HCEC 1CT (cell line): ENCODE data around the gene ZNF326.

ENCODE experiments used
- DNase-seq: peaks from one replicate; pipeline ENCODE4 v3.0.0-alpha.2; 2017

Gene ZNF326, protein sequence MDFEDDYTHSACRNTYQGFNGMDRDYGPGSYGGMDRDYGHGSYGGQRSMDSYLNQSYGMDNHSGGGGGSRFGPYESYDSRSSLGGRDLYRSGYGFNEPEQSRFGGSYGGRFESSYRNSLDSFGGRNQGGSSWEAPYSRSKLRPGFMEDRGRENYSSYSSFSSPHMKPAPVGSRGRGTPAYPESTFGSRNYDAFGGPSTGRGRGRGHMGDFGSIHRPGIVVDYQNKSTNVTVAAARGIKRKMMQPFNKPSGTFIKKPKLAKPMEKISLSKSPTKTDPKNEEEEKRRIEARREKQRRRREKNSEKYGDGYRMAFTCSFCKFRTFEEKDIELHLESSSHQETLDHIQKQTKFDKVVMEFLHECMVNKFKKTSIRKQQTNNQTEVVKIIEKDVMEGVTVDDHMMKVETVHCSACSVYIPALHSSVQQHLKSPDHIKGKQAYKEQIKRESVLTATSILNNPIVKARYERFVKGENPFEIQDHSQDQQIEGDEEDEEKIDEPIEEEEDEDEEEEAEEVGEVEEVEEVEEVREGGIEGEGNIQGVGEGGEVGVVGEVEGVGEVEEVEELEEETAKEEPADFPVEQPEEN

DNA sequence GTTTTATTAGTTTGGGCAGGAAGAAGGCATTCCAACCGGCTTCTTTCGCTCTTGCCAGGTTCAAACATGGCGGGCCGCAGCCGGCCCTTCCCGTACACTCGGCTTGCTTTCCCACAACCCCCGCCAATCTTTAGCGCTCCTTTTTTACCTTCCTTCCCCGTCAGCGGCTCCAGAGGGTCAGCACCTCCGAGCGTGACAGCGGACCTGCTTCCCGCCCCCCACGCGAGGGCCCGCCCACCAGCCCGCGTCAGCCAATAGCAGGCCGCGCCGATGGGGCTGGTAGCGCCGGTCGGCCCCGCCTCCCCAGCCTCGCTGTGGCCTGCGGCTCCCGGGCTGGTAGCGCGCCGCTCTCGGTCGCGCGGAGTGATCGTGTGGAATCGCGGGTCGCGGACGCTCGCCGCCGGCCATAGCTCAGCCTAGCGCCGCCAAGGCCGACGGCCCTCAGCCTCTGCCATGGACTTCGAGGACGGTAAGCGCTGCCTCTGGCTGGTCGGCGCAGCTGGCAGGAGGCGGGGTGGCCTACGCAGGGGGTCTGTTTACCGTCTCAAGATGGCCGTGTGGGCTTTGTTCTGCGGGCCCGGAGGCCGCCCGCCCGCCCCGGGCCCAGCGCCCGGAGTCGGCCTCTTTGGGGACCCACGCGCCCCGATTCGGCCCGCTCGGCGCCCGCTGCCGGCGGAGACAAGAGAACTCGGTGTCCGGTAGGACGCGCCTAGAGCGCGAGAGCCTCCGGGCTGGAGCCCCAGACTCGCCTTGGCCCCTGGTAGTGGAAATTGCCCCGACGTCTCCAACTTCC is at the start of gene ZNF326:
Gene ZNF326, plus strand, starts transcription at position 306 of the 793 bp plus-strand sequence. Its CDS starts 148 bp downstream, at position 454.
- peak; percentile 97 for DNase-seq

DNA sequence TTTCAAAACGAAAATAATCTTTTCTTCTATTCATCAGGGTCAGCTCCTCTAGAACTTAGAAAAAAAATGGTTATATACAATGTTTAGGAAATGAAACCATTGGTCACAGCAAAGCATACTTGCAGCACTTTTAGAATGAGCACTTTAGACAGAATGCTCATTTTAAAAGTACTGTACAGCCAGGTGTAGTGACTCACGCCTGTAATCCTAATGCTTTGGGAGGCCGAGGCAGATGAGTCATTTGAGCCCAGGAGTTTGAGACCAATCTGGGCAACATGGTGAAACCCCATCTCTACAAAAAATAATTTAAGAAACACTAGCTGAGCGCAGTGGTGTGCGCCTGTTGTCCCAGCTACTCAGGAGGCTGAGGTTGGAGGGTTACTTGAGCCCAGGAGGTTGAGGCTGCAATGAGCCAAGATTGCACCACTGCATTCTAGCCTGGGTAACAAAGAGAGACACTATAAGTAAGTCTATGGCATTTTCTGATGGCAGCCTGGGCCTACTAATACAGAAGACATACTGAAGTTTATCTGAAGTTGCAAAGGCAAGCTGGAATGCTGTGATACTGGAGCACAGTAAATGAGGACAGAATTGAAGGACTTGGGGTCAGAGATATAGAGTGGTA is 48.9 kb upstream of the ZNF326 start:
- DNase-seq, result peak; percentile 76

DNA sequence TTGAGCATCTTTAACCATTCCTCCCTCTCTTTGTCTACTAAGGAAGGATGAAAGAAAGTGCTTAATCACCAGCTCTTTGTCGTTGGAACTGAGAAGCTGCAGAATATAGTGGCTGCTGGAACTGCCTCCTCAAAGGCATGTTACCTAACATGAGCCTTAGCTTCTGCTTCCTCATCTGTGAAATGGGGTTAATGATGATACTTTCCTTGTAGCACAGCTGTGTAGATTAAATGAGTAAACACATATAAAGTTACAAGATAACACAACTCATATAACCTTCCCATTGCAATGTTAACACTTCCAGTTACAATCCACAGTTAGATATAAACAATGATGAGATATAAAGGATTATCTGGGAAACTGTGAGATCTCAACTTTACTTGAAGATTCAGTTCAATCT is 48.4 kb upstream of the ZNF326 start:
- no peak for DNase-seq

DNA sequence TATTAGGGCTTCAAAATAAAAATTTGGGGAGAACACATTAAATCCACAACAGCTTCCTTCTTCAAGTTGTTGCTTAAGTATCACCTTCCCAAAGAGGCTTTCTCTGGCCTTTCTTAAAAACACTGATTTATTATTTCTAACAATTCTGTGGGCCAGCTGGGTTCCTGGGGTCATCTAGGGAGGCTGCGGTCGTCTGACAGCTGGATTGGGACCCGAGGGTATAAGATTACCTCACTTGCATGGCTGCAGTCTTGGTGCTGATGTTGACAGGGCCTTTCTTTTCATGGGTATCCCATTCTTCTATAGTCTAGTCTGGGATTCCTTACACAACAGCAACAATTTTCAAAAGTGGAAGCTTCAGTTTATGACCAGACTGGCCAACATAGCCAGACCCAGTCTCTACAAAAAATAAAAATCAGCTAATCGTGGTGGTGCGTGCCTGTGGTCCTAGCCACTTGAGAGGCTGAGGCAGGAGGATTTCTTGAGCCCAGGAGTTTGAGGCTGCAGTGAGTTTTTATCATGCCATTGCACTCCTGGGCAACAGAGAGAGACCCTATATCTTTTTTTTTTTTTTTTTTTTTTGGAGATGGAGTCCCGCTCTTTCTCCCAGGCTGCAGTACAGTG is 46.1 kb upstream of the ZNF326 start:
- DNase-seq, result no peak

DNA sequence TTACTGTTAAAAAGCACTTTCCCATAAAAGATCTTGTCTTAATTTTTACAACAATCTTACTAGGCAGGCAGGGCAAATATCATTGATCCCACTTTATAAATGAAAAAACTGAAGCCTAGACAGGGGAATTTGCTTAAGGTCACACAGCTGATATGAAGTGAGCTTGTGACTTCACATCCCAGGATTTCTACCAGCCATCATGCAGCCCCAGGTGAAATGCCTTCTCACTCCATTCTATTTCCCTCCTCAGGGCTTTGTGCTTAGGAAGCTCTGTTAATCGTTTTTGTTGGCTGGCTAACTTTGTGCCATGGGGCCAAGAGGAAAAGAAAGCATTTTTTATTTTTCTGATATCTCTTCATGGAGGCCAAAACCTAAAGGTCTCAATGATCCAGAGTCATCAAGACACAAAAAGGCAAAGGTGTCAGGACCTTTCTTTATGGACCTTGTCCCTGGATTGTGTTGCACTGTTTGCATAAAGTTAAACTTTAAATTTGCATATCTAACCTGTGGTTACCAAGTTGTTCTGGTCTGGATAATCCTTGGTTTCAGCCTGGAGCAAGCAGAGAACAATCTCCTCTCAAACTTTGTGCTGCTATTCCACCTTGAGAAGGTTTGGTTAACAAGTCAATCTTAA is 44.8 kb upstream of the ZNF326 start:
- DNase-seq, result no peak

DNA sequence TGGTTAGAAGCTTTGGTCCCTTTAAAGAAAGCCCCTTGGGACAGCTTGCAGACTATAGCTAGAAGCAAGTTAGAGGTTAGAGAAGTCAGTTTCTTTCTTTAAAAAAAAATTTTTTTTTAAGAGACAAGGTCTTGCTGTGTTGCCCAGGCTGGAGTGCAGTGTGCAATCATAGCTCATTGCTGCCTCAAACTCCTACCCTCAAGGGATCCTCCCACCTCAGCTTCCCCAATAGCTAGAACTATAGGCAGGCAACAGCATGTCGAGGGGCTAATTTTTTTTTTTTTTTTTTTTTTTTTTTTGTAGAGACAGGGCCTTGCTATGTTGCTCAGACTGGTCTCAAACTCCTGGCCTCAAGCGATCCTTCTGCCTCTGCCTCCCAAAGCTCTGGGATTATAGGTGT is 44.2 kb upstream of the ZNF326 start:
- no peak for DNase-seq

DNA sequence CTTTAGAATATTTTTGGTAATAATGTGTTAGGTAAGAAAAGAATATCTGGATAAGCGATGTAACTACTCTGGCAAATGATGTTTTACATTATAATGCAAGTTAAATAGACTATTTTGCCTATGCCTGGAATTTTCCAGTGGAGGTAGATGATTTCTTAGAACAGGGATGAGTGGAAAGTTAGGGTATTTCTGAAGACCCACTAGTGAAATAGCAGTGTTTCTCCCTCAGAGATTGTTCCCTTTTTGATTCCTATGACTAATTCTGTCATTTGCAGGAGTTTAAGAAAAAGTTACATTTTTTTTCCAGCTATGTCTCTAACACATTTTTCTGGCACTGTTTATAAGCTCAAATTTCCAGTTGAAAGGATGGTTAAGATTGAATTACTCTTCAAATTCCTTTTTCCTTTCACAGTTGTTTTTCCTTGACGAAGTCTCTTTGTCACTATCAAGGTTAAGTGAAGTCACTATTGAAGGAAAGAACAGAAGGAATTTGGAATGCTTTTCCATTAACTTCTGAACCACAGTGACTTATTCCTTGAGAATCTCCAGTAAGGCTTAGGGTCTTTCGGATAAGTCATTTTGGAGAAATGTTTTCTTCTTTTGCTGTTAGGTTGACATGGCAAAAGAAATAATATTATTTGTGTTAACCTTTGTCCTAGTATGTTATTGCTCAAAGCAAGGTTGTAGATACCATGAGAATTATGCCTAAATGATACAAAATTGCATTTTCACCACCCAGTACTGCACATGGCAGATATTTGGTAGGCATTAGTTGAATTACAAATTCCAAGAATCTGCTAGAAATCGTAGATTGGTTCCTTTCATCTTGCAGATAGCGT is 42.9 kb upstream of the ZNF326 start:
- DNase-seq, result peak; percentile 77

DNA sequence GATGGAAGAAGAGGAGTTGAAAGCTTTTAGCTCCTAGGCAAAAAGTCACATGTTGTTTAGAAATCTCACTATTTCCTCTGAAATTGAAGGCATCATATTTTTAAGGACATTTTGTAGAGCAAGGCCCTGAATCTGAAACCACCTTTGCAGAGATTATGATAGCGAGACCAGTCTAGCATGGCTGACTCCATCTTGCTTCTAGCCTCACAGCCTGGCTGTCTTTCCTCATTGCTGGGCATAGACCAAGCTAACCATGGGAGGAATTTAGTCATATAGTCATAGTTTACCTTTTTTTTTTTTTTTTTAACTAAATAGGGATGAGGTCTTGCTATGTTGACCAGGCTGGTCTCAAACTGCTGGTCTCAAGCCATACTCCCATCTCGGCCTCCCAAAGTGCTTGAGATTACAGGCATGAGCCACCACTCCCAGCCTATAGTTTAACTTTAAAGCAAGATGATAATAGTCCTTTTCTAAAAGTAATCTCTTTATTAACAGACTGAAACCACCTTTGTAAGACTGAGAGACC is 42.2 kb upstream of the ZNF326 start:
- no peak for DNase-seq

DNA sequence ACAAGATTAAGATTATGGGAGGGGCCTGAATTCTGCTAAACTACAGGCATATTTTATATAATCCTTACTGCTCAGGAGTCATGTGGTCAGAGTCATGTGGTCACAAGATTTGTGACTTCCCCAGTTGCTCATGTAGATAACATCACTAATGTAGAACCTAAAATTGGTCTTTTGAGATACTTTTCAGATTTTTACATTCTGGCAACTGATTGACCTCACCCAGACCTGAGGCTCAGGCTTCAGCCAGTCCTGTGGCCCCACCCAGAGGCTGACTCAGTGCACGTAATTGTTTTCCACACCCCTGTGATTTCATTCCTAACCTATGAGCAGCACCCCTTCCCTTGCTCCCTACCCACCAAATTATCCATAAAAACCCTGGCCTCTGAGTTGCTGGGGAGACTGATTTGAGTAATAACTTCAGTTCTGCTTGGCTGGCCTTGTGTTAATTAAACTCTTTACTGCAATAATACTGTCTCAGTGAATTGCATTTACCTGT is 41.7 kb upstream of the ZNF326 start:
- peak; percentile 94 for DNase-seq

DNA sequence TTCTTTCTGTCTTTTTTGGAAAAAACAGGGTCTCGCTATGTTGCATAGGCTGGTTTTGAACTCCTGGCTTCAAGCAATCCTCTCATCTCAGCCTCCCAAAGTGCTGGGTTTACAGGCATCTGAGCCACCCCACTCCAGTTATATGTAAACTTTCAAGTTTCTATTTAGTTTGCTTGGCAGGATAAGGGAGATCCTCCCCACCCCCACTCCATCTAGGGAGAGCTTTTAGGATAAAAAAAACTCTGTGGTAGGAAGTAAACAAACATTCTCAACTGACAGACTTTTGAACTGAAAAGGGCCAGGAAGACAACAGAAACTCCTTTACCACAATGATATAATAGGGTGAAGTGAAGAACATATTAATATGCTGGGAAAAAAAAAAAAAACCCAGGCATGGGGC is 41.0 kb upstream of the ZNF326 start:
- DNase-seq, result no peak

DNA sequence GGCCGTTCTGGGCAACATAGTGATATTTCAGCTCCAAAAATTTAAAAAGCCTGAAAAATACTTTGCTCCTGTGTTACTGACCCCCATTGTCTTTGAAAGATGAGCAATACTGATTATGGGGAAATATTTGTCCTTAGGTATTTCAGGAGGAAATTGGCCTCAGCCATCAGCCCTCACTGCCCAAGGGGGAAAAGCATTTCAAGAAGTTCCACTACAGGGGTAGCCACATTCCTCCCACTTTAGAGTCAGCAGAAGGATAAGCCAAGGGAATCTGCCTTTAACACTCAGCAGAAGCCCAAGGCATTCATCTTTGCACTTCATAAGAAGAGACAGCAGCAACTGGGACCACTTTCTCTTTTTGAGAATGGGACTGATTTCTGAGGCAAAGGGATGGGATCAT is 40.5 kb upstream of the ZNF326 start:
- DNase-seq, result no peak

DNA sequence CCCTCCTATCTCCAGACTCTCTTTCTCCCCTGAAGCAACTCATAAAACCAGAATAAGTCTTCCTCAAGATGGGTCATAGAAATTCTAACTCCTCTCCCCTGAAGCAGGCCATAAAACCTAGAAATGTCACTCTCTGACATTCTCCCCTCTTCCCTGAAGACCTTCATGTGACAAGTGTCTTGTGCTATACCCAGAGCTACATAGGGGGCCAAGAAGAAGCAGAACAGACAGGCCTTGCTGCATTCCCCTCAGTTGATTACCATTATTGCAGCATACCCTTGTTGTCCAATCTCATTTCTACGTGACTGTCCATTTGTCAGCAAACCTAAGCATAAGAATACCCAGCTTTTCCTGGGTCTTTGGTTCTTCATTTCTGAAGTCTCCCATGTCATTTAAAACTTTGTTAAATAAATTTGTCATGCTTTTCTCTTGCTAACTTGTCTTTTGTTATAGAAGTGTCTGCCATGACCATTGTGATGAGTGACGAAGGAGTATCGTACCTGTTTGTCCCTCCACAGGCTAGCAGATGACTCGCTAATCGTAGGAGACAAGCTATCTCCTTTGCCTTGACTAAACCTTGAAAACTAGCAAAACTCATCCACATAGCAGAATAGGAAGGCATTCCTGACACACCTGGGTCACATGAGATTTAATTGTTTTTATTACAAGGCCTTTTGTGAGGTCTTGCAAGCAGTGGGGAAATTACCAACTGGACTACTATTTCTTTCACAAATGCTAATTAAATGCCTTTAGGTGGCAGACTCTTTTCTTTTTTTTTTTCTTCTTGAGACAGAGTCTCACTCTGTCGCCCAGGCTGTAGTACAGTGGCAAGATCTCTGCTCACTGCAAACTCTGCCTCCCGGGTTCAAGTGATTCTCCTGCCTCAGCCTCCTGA is 39.4 kb upstream of the ZNF326 start:
- DNase-seq, result no peak

DNA sequence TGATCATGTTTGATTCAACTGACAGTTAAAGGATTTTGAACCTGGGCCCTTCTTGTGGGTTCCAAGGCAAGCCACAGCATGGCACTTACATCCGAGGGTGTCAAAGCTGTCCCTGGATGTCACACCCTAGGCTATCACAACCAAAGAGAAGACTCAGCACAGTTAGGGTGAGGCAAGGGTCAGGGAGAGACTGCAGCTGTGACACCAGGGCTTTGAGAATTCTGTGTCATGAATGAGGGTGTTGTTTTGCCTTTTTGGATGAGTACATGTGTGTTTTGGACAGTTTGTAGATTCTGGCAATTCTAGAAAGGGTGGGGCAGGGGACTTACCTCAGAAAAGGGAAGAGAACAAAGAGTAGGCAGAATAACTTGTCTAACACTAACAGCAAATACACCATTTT is 37.8 kb upstream of the ZNF326 start:
- DNase-seq, result no peak

DNA sequence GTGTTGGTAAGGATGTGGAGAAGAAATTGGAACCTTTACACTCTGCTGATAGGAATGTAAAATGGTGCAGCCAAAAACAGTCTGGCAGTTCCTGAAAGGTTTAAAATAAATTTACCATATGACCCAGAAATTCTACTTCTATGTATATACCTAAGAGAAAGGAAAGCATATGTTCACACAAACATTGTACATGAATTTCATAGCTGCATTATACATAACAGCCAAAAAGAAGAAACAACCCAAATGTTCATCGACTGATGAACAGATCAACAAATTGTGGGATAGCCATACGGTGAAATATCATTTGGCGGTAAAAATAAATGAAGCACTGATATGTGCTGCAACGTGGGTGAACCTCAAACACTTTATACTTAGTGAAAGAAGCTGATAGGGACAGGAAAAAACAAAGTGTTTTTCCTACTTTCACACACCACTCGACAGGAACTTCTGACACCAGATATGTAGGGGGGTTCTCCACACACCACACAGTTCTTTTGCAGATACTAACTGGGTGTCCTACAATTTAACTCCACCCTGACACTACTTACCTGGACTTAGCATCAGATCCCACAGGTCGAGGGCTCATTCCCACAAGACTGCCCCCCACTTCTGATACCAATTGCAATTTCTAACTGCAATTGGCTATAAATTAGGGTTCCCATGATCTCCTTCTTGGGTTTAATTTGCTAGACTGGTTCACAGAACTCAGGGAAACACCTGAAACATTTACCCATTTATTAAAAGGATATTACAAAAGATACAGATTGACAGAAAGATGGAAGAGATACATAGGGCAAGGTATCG is 35.9 kb upstream of the ZNF326 start:
- no peak for DNase-seq

DNA sequence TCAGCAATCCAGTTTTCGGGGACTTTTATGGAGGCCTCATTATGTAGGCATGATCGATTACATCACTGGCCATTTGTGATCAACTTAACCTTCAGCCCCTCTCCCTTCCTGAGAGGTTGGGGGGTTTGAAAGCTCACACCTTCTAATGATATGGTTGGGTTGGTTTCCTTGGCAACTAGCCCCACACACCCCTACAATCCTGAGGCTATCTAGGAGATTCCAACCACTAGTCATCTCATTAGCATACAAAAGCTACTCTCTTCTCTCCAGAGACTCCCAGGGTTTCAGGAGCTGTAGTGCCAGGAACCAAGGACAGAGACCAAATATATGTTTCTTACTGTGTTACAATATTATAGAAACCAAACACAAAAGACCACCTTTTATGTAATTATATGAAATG is 35.2 kb upstream of the ZNF326 start:
- no peak for DNase-seq

DNA sequence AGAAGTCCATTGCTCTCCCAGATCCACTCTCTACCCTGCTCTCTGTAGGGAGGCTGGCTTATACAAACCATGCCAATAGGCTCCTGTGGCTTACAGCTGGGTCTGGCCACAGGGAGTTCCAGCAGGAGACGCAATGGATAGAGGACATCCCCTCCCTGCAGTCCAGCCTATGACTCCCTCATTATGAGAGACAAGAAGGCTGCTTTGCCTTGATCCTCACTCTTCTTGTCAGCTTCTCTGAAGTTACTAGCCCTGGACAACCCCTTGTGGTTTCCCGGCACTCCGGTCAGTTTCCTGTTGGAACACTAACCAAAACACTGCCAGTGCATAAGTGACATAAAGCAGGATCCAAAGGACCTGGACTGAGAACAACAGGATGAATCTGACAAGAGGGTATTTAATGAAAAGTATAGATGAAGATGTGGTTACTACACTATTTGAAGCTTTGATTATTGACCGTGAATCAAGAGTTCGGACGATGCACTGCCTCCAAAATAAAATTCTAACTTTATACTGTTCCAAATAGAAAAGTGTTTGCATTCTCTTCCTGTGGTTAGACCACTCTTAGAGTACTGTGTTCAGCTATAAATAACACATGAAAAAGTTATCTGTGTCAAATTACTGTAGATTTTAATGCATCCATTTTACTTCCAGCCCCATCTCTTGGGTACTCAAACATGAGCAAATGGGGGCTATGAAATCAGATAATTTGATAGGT is 32.7 kb upstream of the ZNF326 start:
- no peak for DNase-seq

DNA sequence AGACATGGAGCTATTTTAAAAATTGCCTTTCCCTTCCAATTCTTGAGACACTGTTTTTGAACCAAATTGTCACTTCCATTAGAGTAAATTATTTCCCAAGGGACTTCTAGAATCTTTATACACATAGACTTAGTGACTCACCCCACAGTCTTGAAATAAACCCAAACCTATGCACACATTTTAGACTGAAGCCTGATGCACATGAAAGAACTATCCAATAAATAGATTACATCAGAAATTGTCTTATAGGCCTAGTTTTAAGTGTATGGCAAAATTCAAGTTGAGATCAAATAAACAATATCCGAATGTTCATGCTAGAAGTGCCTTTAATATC is 32.2 kb upstream of the ZNF326 start:
- DNase-seq, result no peak

DNA sequence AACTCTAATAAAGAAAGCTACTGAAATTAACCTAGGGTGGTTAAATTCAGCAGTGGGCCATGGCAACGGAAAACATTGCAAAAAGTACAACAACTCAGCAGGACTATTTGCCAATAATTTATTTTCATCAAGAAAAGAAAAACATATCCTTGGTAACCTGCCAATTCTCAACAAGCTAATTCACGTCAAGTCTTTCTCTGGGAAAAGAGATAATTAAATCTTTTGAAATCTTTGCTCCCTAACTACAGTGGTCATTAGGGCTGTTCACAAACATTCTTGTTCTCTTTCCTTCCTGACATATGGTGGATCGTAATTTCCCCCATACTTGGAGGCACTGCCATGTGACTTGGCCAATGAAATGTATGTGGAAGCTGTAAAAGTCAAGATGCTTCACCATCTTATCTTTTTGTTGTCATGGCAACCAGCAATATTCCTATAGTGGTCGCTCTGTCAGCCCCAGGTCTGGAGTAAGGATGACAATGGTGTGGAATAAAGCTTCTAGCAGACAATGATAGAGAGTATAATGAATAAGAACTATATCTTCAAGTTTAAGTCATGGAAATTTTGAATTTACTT is 29.6 kb upstream of the ZNF326 start:
- no peak for DNase-seq
